DOHH2 (cell line): ENCODE measurements around the gene ADAMTS12.

Source experiments
- CTCF ChIP-seq: fragments of 200-600 bp; sonication (generic); IDR thresholded peaks from one replicate; pipeline ENCODE4 v1.5.1; 2014; ENCODE audit warnings: antibody characterized with exemption, mild to moderate bottlenecking, low read depth, low read length; ENCODE audit not compliant: poor library complexity, severe bottlenecking
- EZH2phosphoT487 ChIP-seq: fragments of 200-600 bp; sonication (generic); IDR thresholded peaks from 2 replicates; pipeline ENCODE4 v1.6.1; 2017; ENCODE audit warnings: borderline replicate concordance, mild to moderate bottlenecking, antibody characterized with exemption, low read length, moderate library complexity, mixed read lengths

- TF ChIP-seq CTCF (no peak), EZH2phosphoT487 (no peak)
These were observed 399.8 kb downstream of the ADAMTS12 start for GRCh38 chr5:33491941-33492340.
